K562 (cell line): Measurements from ENCODE around the gene NEDD4L. TPM values are rescaled to one million over a fixed set of nuclear protein-coding genes. Genes with fewer than 3 reads are reported as not detected.

Experiments
- EHMT2 ChIP-seq: fragments of 450-650 bp; IDR thresholded peaks from 2 replicates; pipeline ENCODE4 v1.6.1; 2018; ENCODE audit warnings: antibody characterized with exemption
- ETV5 ChIP-seq: sonication (generic); formaldehyde crosslinking; IDR thresholded peaks from 2 replicates; pipeline ENCODE4 v1.4.0; 2020; ENCODE audit warnings: low read depth, mild to moderate bottlenecking, missing genetic modification reagents
- MCM2 ChIP-seq: fragments of 450-650 bp; IDR thresholded peaks from 2 replicates; pipeline ENCODE4 v1.6.1; 2017; ENCODE audit warnings: low read depth, mild to moderate bottlenecking
- MTA3 ChIP-seq: fragments of 450-650 bp; formaldehyde crosslinking; IDR thresholded peaks from 2 replicates; pipeline ENCODE4 v1.6.1; 2017; ENCODE audit warnings: mild to moderate bottlenecking, borderline replicate concordance
- NCOA4 ChIP-seq: fragments of 450-650 bp; IDR thresholded peaks from 2 replicates; pipeline ENCODE4 v1.6.1; 2018; ENCODE audit warnings: mild to moderate bottlenecking; ENCODE audit not compliant: partially characterized antibody
- PTTG1 ChIP-seq: fragments of 450-650 bp; IDR thresholded peaks from 2 replicates; pipeline ENCODE4 v1.6.1; 2016; ENCODE audit warnings: low read depth, mild to moderate bottlenecking, missing genetic modification characterization, missing compliant biosample characterization
- SLC30A9 ChIP-seq: fragments of 250-450 bp; sonication (Bioruptor Pico); IDR thresholded peaks from 2 replicates; pipeline ENCODE4 v1.8.0; 2022; ENCODE audit warnings: mild to moderate bottlenecking, moderate library complexity
- SRSF7 ChIP-seq: fragments of 200-400 bp; formaldehyde crosslinking; optimal IDR thresholded peaks from 2 replicates; pipeline ENCODE3; 2017; ENCODE audit warnings: mild to moderate bottlenecking, low read depth, low read length
- STAT5B ChIP-seq: fragments of 250-450 bp; sonication (Bioruptor Pico); IDR thresholded peaks from 2 replicates; pipeline ENCODE4 v1.8.0; 2021; ENCODE audit warnings: mild to moderate bottlenecking, inconsistent platforms
- XRCC4 ChIP-seq: IDR thresholded peaks from one replicate; pipeline ENCODE4 v1.6.1; 2011; ENCODE audit not compliant: insufficient read depth, insufficient read length; ENCODE audit errors: extremely low read depth
- ZNF77 ChIP-seq: fragments of 250-450 bp; sonication (Bioruptor Pico); IDR thresholded peaks from 2 replicates; pipeline ENCODE4 v1.5.0; 2020
- ZNF830 ChIP-seq: fragments of 250-450 bp; sonication (Bioruptor Pico); IDR thresholded peaks from 2 replicates; pipeline ENCODE4 v1.5.0; 2021; ENCODE audit warnings: mild to moderate bottlenecking
- polyA plus RNA-seq, 8 experiments: library from polyadenylated mRNA; depleted of rRNA in 4 of 8; stranded (reverse) in 5 of 8; unstranded in 3 of 8; fragments of >200 nt; fragmentation: Nextera tagmentation in 2 of 8; fragmentation: Illumina TruSeq in 1 of 8; extraction: Ambion mirVana in 2 of 8; extraction: Trizol in 1 of 8; gene quantifications; 2 replicates each; pipeline versions ENCODE4 v1.2.1 to v1.2.3, GENCODE V29; 2011 to 2014; ENCODE audit warnings: inconsistent platforms in 1 of 8, missing spikeins in 1 of 8
- total RNA-seq, 7 experiments: library from RNA; depleted of rRNA in 6 of 7; stranded (reverse); fragments of >200 nt in 6 of 7; fragmentation: Illumina TruSeq in 2 of 7; extraction: Trizol in 2 of 7; gene quantifications; 2 replicates each; pipeline versions ENCODE4 v1.2.1 to v1.2.3, GENCODE V29; 2011 to 2021; ENCODE audit warnings: low replicate concordance in 1 of 7
- TF ChIP-seq, protein P1 (sequence below): fragments of 250-450 bp; sonication (Bioruptor Pico); IDR thresholded peaks from 2 replicates; pipeline ENCODE4 v1.8.0; 2022; ENCODE audit warnings: moderate library complexity, mild to moderate bottlenecking, inconsistent platforms
- TF ChIP-seq, protein P2 (sequence below): fragments of 250-450 bp; sonication (Bioruptor Pico); IDR thresholded peaks from 2 replicates; pipeline ENCODE4 v1.5.0; 2022; ENCODE audit warnings: mild to moderate bottlenecking
- TF ChIP-seq, protein P3 (sequence below), 3 experiments: IDR thresholded peaks in 2 of 3; conservative IDR thresholded peaks in 1 of 3; 2 replicates each; pipeline ENCODE4 v1.5.1; 2011 to 2012; ENCODE audit warnings: low read length in 3 of 3, mild to moderate bottlenecking in 3 of 3, control low read depth in 2 of 3, improper control_type of control experiment in 1 of 3, inconsistent platforms in 1 of 3, low read depth in 1 of 3, mixed read lengths in 1 of 3, moderate library complexity in 1 of 3; ENCODE audit not compliant: insufficient read depth in 2 of 3
- TF ChIP-seq, protein P4 (sequence below): fragments of 250-450 bp; sonication (Bioruptor Pico); IDR thresholded peaks from 2 replicates; pipeline ENCODE4 v1.4.0; 2020

The NEDD4L gene
- total and polyA plus RNA-seq, 9 of the 15 experiments (the other 6 are each of a cell fraction or from before 2014, with no cell fraction given) = 8.1 to 33.4 (median 19.9) TPM

DNA sequence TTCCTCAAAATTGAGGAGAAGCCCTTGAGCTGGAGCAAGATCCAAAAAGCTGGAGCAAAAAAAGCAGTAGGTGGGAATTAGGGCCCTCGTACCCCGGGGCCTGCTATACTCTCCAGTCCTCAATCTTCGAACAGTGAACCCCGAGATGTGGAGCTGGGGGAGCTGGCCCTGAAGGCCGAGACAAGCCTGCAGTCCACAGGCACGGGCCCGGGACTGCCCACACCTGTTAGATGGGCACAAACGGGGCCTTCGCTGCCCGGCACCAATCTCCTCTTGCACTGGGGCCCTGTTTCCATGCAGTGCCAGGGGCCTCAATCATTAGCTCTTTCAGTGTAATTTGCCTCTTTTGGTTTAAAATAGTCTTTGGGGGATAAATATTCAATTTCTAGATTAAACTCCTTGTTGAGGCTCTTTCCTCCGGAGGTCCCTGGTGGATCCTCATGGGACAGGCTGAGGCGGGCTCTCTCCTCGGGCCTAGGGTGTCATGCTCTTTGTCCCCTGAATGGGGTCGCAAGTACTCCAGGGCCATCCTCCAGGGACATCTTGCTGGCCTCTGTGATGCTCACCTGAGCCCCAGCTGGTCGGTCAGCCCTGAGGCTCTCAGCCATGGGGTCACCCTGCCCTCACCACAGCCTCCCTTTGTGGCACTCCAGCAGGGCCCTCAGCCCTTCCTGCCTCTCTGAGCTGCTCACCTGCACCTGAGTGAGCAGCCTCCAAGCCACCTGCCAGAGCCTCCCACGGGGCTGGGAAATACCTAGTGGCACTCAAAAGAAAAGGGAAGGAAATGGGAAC is 361.3 kb downstream of the NEDD4L start (continued):
- TF ChIP-seq, protein P1, sequence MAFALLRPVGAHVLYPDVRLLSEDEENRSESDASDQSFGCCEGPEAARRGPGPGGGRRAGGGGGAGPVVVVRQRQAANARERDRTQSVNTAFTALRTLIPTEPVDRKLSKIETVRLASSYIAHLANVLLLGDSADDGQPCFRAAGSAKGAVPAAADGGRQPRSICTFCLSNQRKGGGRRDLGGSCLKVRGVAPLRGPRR (CRISPR knock-in tag) = no peak
- TF ChIP-seq SRSF7 (no peak), SLC30A9 (no peak), MTA3 (no peak), EHMT2 (no peak), NCOA4 (no peak), XRCC4 (no peak), ETV5 (CRISPR knock-in tag) (no peak), STAT5B (CRISPR knock-in tag) (no peak), ZNF830 (CRISPR knock-in tag) (no peak), MCM2 (no peak), ZNF77 (no peak), PTTG1 (no peak)
- TF ChIP-seq, protein P2, sequence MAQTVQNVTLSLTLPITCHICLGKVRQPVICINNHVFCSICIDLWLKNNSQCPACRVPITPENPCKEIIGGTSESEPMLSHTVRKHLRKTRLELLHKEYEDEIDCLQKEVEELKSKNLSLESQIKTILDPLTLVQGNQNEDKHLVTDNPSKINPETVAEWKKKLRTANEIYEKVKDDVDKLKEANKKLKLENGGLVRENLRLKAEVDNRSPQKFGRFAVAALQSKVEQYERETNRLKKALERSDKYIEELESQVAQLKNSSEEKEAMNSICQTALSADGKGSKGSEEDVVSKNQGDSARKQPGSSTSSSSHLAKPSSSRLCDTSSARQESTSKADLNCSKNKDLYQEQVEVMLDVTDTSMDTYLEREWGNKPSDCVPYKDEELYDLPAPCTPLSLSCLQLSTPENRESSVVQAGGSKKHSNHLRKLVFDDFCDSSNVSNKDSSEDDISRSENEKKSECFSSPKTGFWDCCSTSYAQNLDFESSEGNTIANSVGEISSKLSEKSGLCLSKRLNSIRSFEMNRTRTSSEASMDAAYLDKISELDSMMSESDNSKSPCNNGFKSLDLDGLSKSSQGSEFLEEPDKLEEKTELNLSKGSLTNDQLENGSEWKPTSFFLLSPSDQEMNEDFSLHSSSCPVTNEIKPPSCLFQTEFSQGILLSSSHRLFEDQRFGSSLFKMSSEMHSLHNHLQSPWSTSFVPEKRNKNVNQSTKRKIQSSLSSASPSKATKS (CRISPR knock-in tag) = no peak
- TF ChIP-seq, protein P3, sequence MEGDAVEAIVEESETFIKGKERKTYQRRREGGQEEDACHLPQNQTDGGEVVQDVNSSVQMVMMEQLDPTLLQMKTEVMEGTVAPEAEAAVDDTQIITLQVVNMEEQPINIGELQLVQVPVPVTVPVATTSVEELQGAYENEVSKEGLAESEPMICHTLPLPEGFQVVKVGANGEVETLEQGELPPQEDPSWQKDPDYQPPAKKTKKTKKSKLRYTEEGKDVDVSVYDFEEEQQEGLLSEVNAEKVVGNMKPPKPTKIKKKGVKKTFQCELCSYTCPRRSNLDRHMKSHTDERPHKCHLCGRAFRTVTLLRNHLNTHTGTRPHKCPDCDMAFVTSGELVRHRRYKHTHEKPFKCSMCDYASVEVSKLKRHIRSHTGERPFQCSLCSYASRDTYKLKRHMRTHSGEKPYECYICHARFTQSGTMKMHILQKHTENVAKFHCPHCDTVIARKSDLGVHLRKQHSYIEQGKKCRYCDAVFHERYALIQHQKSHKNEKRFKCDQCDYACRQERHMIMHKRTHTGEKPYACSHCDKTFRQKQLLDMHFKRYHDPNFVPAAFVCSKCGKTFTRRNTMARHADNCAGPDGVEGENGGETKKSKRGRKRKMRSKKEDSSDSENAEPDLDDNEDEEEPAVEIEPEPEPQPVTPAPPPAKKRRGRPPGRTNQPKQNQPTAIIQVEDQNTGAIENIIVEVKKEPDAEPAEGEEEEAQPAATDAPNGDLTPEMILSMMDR (IDR thresholded peaks at IDR 0.05 in 2 of 3, conservative IDR thresholded peaks at IDR 0.05 in 1 of 3; ENCODE audit: insufficient read depth in 2 of 3, low read depth in 1 of 3, low read length in 3 of 3) = no peak
- TF ChIP-seq, protein P4, sequence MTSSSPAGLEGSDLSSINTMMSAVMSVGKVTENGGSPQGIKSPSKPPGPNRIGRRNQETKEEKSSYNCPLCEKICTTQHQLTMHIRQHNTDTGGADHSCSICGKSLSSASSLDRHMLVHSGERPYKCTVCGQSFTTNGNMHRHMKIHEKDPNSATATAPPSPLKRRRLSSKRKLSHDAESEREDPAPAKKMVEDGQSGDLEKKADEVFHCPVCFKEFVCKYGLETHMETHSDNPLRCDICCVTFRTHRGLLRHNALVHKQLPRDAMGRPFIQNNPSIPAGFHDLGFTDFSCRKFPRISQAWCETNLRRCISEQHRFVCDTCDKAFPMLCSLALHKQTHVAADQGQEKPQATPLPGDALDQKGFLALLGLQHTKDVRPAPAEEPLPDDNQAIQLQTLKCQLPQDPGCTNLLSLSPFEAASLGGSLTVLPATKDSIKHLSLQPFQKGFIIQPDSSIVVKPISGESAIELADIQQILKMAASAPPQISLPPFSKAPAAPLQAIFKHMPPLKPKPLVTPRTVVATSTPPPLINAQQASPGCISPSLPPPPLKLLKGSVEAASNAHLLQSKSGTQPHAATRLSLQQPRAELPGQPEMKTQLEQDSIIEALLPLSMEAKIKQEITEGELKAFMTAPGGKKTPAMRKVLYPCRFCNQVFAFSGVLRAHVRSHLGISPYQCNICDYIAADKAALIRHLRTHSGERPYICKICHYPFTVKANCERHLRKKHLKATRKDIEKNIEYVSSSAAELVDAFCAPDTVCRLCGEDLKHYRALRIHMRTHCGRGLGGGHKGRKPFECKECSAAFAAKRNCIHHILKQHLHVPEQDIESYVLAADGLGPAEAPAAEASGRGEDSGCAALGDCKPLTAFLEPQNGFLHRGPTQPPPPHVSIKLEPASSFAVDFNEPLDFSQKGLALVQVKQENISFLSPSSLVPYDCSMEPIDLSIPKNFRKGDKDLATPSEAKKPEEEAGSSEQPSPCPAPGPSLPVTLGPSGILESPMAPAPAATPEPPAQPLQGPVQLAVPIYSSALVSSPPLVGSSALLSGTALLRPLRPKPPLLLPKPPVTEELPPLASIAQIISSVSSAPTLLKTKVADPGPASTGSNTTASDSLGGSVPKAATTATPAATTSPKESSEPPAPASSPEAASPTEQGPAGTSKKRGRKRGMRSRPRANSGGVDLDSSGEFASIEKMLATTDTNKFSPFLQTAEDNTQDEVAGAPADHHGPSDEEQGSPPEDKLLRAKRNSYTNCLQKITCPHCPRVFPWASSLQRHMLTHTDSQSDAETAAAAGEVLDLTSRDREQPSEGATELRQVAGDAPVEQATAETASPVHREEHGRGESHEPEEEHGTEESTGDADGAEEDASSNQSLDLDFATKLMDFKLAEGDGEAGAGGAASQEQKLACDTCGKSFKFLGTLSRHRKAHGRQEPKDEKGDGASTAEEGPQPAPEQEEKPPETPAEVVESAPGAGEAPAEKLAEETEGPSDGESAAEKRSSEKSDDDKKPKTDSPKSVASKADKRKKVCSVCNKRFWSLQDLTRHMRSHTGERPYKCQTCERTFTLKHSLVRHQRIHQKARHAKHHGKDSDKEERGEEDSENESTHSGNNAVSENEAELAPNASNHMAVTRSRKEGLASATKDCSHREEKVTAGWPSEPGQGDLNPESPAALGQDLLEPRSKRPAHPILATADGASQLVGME = no peak
